NCI-H146 treated with DMSO at 0.1 percent for 48 hours (cell line): ENCODE results near the gene ADRA2B.
"Not testable (repeated sequence)": the region's sequence is repeated elsewhere in the genome, so short reads cannot be mapped to it uniquely, and the experiment has no call there.

Experiments
- DNase-seq: peaks from one replicate; lab custom pipeline; 2025; ENCODE audit not compliant: unreplicated experiment; lab: John Stamatoyannopoulos, UW

Gene ADRA2B

DNA sequence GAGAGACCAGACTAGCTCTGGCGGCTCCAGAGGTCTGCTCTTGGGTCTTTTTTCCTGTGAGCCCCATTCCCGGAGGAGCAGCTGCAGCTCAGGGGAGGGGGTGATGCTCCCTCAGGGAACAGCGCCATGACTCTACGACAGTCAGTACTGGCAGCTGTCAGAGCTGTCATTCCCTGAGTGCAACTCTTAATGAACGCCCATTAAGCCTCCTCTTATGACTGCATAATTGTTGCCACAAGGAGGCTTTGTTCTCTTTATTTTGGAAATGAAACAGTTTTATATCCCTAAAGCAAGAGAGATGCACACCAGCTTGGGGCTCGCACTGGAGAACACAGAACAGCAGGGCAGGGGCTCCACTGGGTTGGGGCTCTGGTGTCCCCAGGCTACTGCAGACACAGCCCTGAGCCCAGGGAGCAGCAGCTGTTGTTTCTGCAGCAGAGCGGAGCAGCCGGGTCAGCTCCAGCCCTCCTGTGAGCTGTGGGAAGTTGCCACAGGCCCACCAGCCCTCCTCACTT is 44.3 kb downstream of the ADRA2B start:
- not testable (repeated sequence) for DNase-seq

DNA sequence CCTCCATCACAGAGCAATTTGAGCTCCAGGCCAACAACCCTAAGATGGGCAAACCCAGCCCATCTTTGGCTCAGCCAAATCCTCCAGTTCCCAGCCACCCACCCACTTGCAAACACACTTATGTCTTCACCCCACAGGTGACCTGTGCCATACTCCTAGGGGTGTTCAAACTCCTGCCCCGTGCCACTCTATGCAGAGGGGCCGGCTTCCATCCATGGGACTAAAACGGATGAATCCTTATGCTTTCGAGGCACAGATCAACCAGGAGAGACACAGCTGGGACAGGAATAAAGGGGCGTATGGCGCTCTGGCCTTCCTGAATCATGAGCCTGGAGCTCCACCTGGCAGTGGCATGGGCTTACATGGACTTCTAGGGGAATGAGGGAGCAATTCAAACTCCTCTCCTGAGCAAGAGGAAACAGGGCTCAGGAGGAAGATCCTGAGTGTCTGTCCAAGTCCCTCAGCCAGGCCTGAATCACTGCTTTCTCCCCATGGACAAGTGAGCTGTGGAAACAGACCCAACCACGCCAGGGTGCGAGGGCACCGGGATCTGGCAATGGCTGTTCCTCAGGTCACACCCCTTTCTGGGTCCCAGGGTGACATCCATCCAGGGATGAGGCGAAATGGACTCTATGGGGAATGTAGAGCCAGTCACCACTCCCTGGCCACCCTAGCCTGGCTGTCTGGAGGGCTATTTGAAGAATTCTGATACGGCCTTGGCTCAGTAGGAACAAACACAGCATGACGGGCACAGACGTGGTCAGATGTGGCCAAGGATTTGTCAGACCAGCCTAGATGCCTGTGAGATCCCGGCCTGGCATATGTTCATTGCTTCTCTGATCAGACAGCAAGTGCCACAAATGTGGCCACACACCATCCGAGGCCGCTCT is 45.0 kb downstream of the ADRA2B start:
- DNase-seq: not testable (repeated sequence)

DNA sequence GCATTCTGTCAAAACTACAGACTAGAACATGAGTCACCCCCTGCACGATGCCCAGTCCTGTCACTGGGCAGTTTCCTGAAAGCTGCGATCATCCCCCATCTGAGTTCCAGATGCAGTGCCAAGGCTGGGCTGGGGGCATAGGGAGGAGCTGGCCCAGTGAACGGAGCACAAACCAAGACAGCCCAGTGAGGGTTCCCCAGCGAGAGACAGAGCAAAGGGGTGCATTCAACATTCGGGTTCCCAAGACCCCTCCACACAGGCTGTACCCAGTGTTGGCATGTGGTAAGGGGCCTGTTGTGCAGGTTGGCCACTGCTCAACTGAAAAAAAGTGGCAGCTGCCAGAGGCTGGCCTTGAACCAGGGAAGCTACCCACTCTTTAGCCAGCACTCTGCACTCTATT is 46.0 kb downstream of the ADRA2B start:
- DNase-seq: not testable (repeated sequence)

DNA sequence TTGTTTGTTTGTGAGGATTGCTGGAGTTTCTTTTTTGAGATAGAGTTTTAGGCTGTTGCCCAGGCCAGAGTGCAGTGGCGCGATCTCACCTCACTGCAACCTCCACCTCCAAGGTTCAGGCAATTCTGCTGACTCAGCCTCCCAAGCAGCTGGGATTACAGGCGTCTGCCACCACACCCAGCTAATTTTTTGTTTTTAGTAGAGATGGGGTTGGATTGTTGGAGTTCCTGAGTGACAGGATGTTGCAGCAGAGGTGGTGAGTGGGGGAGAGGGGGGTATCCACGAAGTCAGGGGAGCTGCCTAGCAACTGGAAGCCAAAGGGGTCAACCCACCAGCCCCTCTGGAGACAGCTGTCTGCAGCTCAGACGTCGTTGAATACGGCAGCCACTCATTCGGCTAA is 46.5 kb downstream of the ADRA2B start:
- not testable (repeated sequence) for DNase-seq

DNA sequence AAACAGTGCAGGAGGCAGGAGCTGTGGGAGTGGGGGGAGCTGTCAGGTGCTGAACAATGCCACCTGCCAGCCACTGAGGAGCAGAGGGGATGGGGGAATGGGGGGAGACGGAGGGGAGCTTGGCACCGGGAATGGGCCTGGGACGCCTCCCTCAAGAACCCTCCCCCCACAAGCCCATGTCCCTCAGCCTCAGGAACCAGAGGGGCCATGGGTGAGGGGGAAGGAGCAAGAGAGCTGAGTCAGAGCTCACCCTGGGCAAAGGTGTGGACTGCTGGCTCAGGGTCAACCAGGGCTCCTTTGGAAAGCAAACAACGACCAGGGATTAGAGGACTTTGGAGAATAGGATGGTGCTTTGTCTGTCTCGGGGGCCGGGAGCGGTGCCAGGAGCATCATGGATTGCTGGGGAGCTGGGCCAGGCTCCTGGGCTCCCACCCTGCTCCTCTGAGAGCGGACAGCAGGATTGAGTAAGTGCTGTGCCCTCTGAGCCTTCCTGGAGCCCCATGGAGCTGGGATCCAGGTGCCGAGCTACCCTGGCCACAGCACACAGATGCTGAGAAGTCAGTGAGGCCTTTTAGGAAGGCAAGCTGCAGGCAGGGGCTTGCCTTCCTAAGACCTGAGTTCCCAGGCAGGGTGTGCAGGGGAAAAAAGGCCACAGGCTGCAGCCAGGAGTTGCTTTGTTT is 48.3 kb downstream of the ADRA2B start:
- DNase-seq: peak; percentile 45

DNA sequence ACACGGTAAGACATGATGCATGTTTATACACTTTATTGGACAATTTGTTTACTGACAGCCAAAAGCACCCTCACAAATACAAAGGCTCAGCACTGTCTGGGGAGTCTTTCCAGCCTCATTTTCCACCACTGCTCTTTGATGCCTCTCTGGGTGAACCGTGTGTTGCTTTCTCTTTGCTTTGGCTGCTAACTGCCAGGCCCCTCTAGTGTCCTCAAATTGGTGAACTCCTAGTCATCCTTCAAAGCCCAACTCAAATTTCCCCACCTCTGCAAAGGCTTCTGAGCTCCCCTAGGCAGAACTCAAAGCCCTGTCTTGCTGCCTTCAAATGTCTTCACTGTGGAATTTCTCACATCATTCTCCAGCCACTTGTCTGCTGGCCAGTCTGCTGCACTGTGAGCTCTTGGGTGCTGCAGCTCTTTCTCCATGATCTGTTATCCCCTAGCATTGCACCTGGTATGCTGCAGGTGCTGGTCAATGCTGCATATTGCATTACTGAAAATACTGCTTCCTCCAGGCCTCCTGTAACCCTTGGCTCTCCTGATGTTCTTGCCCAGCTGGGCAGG is 49.2 kb downstream of the ADRA2B start:
- DNase-seq: not testable (repeated sequence)

DNA sequence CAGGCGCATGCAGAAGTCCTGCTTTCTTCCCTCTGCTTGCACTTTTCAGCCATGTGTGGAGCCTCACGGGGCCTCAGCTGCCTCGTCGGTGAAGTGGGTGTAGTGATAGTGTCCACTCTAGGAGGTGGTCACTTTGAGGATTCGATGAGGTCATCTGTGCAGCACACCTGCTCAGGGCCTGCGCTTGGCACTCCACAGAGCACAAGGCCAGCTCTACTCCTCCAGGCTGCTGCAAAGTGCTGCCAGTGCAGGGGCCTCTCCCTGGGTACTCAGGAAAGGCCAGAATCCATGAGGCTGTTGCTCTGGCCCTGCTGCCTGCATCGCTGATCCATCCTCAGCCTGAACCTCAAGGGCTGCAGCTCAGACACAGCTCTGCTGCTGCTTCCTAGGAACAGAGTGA is 49.9 kb downstream of the ADRA2B start:
- DNase-seq: not testable (repeated sequence)

DNA sequence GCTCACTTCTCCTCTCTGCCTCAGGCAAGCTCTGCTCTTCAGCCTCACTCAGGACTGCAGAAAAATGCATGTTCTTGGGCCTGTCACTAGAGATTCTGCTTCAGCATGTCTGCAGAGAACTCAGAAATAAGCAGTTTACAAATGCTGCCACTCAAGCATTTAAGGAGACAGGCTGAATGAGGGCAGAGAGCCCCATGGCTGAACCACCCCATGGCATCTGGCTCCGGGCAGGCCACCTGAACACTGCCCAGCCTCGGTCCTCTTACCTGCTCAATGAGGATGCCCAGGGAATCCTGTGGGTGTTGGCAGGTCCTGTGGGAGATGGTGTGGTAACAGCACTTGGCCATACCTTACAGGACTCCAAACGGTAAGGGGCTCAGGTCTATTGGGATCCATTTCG is 50.4 kb downstream of the ADRA2B start:
- DNase-seq: not testable (repeated sequence)

DNA sequence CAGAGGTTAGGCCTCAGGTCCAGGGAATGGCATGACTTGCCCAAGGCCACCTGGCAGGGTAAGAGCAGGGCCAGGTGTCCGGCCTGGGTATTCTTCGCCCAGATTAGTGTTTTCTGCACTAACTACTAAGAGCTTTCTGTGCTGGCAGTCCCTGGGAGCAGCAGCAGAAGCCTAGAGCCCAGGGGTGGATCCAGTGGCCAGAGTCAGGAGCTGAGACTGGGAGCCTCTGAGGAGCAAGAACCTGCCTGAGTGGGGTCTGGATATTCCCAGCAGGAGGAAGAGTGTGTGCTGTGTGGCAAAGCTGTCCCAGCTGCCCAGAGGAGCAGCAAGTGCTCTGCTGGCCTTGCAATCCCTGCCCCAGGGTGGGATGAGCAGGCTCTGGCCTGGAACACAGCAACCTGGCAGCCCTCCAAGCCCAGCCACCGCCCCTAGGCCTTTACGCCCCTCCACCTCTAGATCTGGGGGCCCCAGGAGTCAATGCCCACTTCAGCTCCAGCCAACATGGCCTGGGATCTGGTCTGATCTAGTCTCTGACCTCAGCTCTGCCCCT is 50.9 kb downstream of the ADRA2B start:
- no peak for DNase-seq

DNA sequence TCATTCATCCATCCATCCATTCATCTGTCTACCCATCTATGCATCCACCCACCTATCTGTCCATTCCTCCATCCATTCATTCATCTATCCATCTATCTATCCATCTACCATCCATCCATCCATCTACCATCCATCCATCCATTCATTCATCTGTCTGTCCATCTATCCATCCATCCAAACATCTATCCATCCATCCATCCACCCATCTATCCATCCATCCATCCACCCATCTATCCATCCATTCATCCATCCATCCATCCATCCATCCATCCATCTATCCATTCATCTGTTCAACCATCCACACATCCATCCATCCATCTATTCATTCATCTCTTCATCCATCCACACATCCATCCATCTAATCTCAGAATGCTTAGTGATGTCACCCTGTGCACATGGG is 51.6 kb downstream of the ADRA2B start:
- not testable (repeated sequence) for DNase-seq

DNA sequence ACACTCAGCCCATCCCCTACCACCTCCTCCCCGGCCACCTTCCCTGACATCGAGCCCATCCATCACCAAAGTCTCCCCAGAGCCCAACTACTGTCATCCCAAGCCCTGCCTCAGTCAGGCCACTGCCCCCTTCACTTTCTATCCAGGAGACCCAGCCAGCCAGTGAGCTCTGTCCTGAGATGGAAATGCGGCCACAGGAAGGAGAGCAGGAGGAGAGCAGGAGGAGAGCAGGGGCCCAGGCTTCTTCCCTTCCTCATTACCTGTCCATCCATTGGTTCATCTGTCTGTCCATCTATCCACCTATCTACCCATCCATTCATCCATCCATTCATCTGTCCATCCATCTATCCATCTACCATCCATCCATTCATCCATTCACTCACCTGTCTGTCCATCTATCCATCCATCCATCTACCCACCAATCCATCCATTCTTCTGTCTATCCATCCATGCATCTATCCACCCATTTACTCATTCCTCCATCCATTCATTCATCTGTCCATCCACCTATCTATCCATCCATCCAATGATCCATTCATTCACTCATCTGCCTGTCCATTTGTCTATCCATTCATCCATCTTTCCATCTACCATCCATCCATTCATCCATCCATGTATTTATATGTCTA is 52.2 kb downstream of the ADRA2B start:
- not testable (repeated sequence) for DNase-seq

DNA sequence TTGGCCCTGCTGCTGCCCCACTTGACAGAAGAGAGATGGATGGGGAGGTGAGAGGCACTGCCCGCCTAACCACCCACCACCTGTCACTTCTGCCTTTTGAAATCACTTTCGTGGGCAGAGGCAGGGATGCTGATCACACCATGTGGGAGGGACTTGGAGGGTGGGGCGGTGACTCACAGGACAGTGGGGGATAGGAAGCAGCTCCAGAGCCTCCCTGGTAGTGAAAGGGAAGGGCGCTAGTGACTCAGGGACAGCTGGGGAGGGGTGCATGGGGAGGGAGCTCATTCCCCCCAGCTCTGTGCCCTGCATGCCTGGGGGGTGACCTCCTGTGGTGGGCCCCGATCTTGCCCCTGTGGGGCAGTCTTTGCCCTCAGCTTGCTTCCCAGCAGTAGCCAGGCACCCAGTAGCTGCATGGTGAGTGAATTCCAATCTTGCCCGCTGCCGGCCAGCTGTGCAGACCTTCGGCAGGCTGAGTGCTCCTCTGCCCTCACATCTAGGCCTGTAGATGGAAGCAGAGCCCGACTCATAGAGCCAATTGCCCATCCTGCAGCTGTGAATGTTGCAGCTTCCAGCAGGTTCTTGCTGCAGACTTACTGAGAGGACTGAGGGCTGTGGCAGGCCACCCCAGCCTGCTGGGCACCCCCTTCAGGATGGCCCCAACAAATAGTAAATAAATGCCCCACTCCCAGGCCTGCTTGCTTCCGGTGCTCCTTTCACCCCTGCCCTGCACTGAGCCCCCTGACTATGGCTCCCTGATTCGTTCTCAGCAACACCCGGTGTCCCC is 53.1 kb downstream of the ADRA2B start:
- DNase-seq: not testable (repeated sequence)
